ENCODE results near the gene OR13H1.
"Not testable (repeated sequence)": the region's sequence is repeated elsewhere in the genome, so short reads cannot be mapped to it uniquely, and the experiment has no call there.

OR13H1 gene, protein sequence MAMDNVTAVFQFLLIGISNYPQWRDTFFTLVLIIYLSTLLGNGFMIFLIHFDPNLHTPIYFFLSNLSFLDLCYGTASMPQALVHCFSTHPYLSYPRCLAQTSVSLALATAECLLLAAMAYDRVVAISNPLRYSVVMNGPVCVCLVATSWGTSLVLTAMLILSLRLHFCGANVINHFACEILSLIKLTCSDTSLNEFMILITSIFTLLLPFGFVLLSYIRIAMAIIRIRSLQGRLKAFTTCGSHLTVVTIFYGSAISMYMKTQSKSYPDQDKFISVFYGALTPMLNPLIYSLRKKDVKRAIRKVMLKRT

GRCh38 chrX:131543774-131544173, at the start of gene OR13H1:
TSS of gene OR13H1 (plus strand) at chrX:131544074. CDS start at chrX:131544074, 0 bp downstream.
- H3K36me3 Mint-ChIP-seq = no peaks in the 10 kb centered on the region
- ATAC-seq = no peak

GRCh38 chrX:131501556-131501955, 42.3 kb upstream of the OR13H1 start:
- not testable (repeated sequence) for H3K36me3 Mint-ChIP-seq; H3K4me1 Mint-ChIP-seq; H3K4me3 Mint-ChIP-seq; H3K27ac Mint-ChIP-seq; H3K9me3 Mint-ChIP-seq; ATAC-seq; DNase-seq (ENCODE audit: low spot score in 2 of 2)

More at GRCh38 chrX:131543774-131544173, at the start of gene OR13H1:
- Mint-ChIP-seq H3K4me1 (no peaks in the 10 kb centered on the region), H3K4me3 (no peak within 1 kb of the TSS), H3K27ac (no peak within 1 kb of the TSS), H3K9me3 (peaks cover 3% of the 10 kb centered on the region)
- no peak for DNase-seq (ENCODE audit: low spot score in 2 of 2)

DNA sequence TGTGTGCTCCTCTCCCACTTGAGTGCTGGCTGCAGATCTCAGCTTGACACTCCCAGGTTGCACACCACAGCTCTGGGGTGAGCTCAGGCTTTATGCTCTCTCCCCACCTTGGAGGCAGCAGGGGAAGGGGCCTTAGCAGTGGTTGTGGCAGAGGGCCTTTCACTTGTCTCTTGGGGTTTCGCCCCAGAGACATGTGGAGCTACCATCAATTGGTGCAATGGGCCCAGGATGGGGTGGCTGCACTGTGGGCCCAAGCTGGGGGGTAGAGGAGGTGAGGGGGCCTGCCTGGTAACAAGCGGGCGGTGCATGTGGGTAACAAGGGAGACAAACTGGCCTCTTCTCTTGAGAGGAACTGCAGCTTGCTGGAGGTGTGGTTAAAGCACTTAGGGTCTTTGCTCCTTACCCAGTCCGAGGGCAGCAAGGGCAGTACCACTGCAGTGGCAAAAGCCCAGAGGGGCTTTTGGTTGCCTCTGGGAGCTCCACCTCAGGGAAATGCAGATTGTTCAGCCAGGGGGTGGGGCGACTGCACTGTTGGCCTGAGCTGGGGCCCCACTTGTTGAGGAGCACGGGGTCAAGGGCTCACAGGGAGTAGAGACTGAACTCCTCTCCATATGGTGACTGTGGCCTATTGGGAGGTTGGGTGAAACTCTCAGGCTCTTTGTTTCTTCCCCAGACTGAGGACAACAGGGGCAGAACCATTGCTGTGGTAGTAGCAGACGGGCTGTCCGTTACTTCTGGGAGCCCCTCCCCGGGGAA, 30.5 kb upstream of the OR13H1 start:
- no peaks in the 10 kb centered on the region for H3K4me1 Mint-ChIP-seq
- ATAC-seq = no peak

GRCh38 chrX:131521824-131522223, 22.1 kb upstream of the OR13H1 start:
- no peaks in the 10 kb centered on the region for H3K4me1 Mint-ChIP-seq
- ATAC-seq (no peak), DNase-seq (ENCODE audit: low spot score in 2 of 2) (no peak)
- no peaks in the 10 kb centered on the region for H3K9me3 Mint-ChIP-seq
- H3K36me3 Mint-ChIP-seq = no peaks in the 10 kb centered on the region
- no peak overlapping the region for H3K27ac Mint-ChIP-seq
- no peak overlapping the region for H3K4me3 Mint-ChIP-seq

More for the DNA sequence above, 30.5 kb upstream of the OR13H1 start:
- no peak overlapping the region for H3K4me3 Mint-ChIP-seq
- no peak overlapping the region for H3K27ac Mint-ChIP-seq
- no peak for DNase-seq (ENCODE audit: low spot score in 2 of 2)
- no peaks in the 10 kb centered on the region for H3K9me3 Mint-ChIP-seq
- H3K36me3 Mint-ChIP-seq = no peaks in the 10 kb centered on the region

DNA sequence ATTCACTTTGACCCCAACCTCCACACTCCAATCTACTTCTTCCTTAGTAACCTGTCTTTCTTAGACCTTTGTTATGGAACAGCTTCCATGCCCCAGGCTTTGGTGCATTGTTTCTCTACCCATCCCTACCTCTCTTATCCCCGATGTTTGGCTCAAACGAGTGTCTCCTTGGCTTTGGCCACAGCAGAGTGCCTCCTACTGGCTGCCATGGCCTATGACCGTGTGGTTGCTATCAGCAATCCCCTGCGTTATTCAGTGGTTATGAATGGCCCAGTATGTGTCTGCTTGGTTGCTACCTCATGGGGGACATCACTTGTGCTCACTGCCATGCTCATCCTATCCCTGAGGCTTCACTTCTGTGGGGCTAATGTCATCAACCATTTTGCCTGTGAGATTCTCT, 344 bp downstream of the OR13H1 start:
- no peaks in the 10 kb centered on the region for H3K4me1 Mint-ChIP-seq
- H3K36me3 Mint-ChIP-seq = no peaks in the 10 kb centered on the region
- H3K4me3 Mint-ChIP-seq = no peak overlapping the region
- H3K9me3 Mint-ChIP-seq = peaks cover 3% of the 10 kb centered on the region
- DNase-seq (ENCODE audit: low spot score in 2 of 2) (no peak), ATAC-seq (no peak)
- no peak overlapping the region for H3K27ac Mint-ChIP-seq

GRCh38 chrX:131549011-131549410, 5.1 kb downstream of the OR13H1 start:
- no peaks in the 10 kb centered on the region for H3K36me3 Mint-ChIP-seq

DNA sequence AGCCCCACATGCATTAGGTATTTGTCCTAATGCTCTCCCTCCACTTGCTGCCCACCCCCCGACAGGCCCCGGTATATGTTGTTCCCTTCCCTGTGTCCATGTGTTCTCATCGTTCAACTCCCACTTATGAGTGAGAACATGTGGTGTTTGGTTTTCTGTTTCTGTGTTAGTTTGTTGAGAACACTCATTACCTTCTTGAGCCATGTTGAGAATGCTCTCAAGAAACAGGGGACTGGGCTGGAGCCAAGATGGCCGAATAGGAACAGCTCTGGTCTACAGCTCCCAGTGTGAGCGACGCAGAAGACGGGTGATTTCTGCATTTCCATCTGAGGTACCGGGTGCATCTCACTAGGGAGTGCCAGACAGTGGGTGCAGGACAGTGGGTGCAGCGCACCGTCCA, 8.6 kb downstream of the OR13H1 start:
- not testable (repeated sequence) for H3K9me3 Mint-ChIP-seq; ATAC-seq; H3K4me1 Mint-ChIP-seq; H3K36me3 Mint-ChIP-seq; H3K4me3 Mint-ChIP-seq; DNase-seq (ENCODE audit: low spot score in 2 of 2); H3K27ac Mint-ChIP-seq

More at GRCh38 chrX:131549011-131549410, 5.1 kb downstream of the OR13H1 start:
- no peaks in the 10 kb centered on the region for H3K4me1 Mint-ChIP-seq
- H3K9me3 Mint-ChIP-seq = peaks cover 3% of the 10 kb centered on the region
- no peak for ATAC-seq
- H3K4me3 Mint-ChIP-seq = no peak overlapping the region
- no peak for DNase-seq (ENCODE audit: low spot score in 2 of 2)
- no peak overlapping the region for H3K27ac Mint-ChIP-seq

GRCh38 chrX:131558562-131558961, 14.7 kb downstream of the OR13H1 start:
- no peaks in the 10 kb centered on the region for H3K9me3 Mint-ChIP-seq
- no peaks in the 10 kb centered on the region for H3K36me3 Mint-ChIP-seq
- H3K4me1 Mint-ChIP-seq = no peaks in the 10 kb centered on the region
- DNase-seq (ENCODE audit: low spot score in 2 of 2) = no peak
- no peak for ATAC-seq
- no peak overlapping the region for H3K4me3 Mint-ChIP-seq
- H3K27ac Mint-ChIP-seq = no peak overlapping the region

DNA sequence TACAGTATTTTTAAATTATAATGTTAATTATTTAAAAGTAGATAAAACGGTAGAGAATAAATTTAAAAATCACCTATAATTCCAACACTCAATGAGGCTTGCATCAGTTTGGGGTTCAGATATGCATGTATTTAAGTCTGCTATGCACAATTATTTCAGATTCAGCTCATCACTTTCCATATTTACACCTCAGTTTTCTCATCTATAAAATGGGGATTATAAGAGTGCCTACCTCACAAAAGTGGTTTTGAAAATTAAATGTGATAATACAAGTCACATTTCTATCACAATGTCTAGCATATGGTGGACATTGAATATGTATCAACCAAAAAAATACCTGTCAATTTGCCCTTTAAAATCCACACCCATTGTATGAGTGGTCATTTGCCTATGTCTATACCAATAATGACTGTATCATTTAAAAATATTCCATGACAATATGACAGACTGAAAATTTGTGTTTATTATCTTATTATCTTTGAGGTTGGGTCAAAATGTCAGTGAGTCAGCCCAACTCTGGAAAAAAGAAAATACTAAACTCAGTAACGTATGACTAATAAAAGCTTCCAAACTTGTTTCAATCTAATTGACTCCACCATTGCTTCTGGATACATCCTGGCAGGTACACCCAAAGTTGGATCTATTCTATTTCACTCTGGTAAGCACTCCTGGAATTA, 20.8 kb downstream of the OR13H1 start:
- Mint-ChIP-seq H3K9me3 (no peaks in the 10 kb centered on the region), H3K4me3 (no peak overlapping the region), H3K4me1 (no peaks in the 10 kb centered on the region), H3K27ac (no peak overlapping the region), H3K36me3 (no peaks in the 10 kb centered on the region)
- ATAC-seq = no peak
- DNase-seq (ENCODE audit: low spot score in 2 of 2) = no peak

DNA sequence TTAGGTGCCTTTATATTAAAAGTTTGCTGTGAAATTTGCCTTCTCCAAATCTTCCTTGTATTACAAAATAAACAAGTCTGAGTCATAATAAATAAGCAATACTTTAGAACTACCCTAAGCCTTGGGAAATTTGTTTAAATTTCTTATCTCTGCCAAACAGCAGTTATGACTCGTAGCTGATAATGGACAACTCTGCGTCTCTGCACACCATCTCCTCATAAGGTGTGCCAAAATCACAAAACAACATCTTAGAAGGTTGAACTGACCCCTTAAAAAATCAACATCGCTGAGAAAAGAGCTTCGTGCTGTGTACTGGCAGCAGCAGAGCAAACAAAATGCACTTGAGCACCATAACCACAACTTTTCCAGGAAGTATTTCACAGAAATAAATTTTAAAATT, 22.0 kb downstream of the OR13H1 start:
- DNase-seq (ENCODE audit: low spot score in 2 of 2) (no peak), ATAC-seq (no peak)
- H3K36me3 Mint-ChIP-seq = no peaks in the 10 kb centered on the region
- H3K4me1 Mint-ChIP-seq = no peaks in the 10 kb centered on the region
- H3K4me3 Mint-ChIP-seq = no peak overlapping the region
- H3K27ac Mint-ChIP-seq = no peak overlapping the region
- H3K9me3 Mint-ChIP-seq = no peaks in the 10 kb centered on the region

- Mint-ChIP-seq H3K27ac (no peak overlapping the region), H3K36me3 (no peaks in the 10 kb centered on the region), H3K4me1 (no peaks in the 10 kb centered on the region), H3K9me3 (peaks cover 4% of the 10 kb centered on the region), H3K4me3 (no peak overlapping the region)
- ATAC-seq (no peak), DNase-seq (ENCODE audit: low spot score in 2 of 2) (no peak)
These were observed 27.5 kb downstream of the OR13H1 start for GRCh38 chrX:131571348-131571747.

- DNase-seq (ENCODE audit: low spot score in 2 of 2) (no peak), ATAC-seq (no peak)
- Mint-ChIP-seq H3K36me3 (no peaks in the 10 kb centered on the region), H3K4me1 (no peaks in the 10 kb centered on the region), H3K9me3 (peaks cover 4% of the 10 kb centered on the region), H3K27ac (no peak overlapping the region), H3K4me3 (no peak overlapping the region)
These were observed 28.6 kb downstream of the OR13H1 start for GRCh38 chrX:131572372-131573014.

GRCh38 chrX:131577413-131577812, 33.5 kb downstream of the OR13H1 start:
- H3K4me1 Mint-ChIP-seq = no peaks in the 10 kb centered on the region
- DNase-seq (ENCODE audit: low spot score in 2 of 2) (no peak), ATAC-seq (no peak)
- no peak overlapping the region for H3K27ac Mint-ChIP-seq
- no peaks in the 10 kb centered on the region for H3K36me3 Mint-ChIP-seq
- H3K4me3 Mint-ChIP-seq = no peak overlapping the region
- H3K9me3 Mint-ChIP-seq = no peaks in the 10 kb centered on the region

GRCh38 chrX:131577999-131578734, 34.3 kb downstream of the OR13H1 start:
- H3K27ac Mint-ChIP-seq = no peak overlapping the region
- H3K9me3 Mint-ChIP-seq = no peaks in the 10 kb centered on the region
- ATAC-seq (no peak), DNase-seq (ENCODE audit: low spot score in 2 of 2) (no peak)
- H3K4me1 Mint-ChIP-seq = no peaks in the 10 kb centered on the region
- no peak overlapping the region for H3K4me3 Mint-ChIP-seq
- H3K36me3 Mint-ChIP-seq = no peaks in the 10 kb centered on the region
